Neural progenitor cell (in vitro differentiated cells): Measurements from ENCODE around the gene RIGI.

Experiments used
- EZH2 ChIP-seq: fragments of 200-600 bp; sonication (generic); IDR thresholded peaks from 2 replicates; pipeline ENCODE4 v1.6.1; 2017; ENCODE audit warnings: antibody characterized with exemption, mild to moderate bottlenecking, moderate library complexity
- TF ChIP-seq, protein P1 (sequence below): fragments of 200-600 bp; sonication (generic); IDR thresholded peaks from 2 replicates; pipeline ENCODE4 v1.5.1; 2017; ENCODE audit warnings: antibody characterized with exemption, mild to moderate bottlenecking

GRCh38 chr9:32545884-32546283 lies 19.9 kb upstream of the RIGI start:
- TF ChIP-seq, protein P1, sequence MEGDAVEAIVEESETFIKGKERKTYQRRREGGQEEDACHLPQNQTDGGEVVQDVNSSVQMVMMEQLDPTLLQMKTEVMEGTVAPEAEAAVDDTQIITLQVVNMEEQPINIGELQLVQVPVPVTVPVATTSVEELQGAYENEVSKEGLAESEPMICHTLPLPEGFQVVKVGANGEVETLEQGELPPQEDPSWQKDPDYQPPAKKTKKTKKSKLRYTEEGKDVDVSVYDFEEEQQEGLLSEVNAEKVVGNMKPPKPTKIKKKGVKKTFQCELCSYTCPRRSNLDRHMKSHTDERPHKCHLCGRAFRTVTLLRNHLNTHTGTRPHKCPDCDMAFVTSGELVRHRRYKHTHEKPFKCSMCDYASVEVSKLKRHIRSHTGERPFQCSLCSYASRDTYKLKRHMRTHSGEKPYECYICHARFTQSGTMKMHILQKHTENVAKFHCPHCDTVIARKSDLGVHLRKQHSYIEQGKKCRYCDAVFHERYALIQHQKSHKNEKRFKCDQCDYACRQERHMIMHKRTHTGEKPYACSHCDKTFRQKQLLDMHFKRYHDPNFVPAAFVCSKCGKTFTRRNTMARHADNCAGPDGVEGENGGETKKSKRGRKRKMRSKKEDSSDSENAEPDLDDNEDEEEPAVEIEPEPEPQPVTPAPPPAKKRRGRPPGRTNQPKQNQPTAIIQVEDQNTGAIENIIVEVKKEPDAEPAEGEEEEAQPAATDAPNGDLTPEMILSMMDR = no peak
- TF ChIP-seq EZH2 = no peak
